HG03097 (cell line): ENCODE results near the gene MINDY1.
A peak's percentile ranks its signal among the peaks of the same experiment; 100 is the strongest.

Source experiments
- ATAC-seq: cut with Tn5 transposase; IDR thresholded peaks from one replicate; pipeline ENCODE4 v1.9.1; 2021; ENCODE audit not compliant: unreplicated experiment, low FRiP score

MINDY1 gene

GRCh38 chr1:151012684-151013471, 6.2 kb upstream of the MINDY1 start:
- ATAC-seq, result no peak

- ATAC-seq, result no peak
Measured at GRCh38 chr1:151011154-151011850, 4.6 kb upstream of the MINDY1 start.

- no peak for ATAC-seq
Measured at GRCh38 chr1:151010346-151010726, 3.6 kb upstream of the MINDY1 start.

GRCh38 chr1:151009674-151010345, 3.1 kb upstream of the MINDY1 start:
- ATAC-seq, result no peak

- ATAC-seq, result no peak
Measured at GRCh38 chr1:151009206-151009587, 2.5 kb upstream of the MINDY1 start.

GRCh38 chr1:151008244-151009205, 1.8 kb upstream of the MINDY1 start, which contains the start of gene PRUNE1:
PRUNE1 (plus strand) TSS chr1:151008449; CDS start chr1:151008633, 184 bp downstream.
- peak; percentile 75 for ATAC-seq

- no peak for ATAC-seq
Measured at GRCh38 chr1:151007853-151008243, 1.1 kb upstream of the MINDY1 start.

GRCh38 chr1:151005729-151006319, 878 bp downstream of the MINDY1 start:
- no peak for ATAC-seq

GRCh38 chr1:151003180-151003579, 3.5 kb downstream of the MINDY1 start:
- no peak for ATAC-seq

GRCh38 chr1:151002611-151003010, 4.1 kb downstream of the MINDY1 start:
- no peak for ATAC-seq

GRCh38 chr1:151002051-151002450, 4.7 kb downstream of the MINDY1 start:
- ATAC-seq, result no peak

- no peak for ATAC-seq
Measured at GRCh38 chr1:151001602-151002001, 5.1 kb downstream of the MINDY1 start.

GRCh38 chr1:151000408-151000807, 6.3 kb downstream of the MINDY1 start:
- ATAC-seq, result no peak

- ATAC-seq, result no peak
Measured at GRCh38 chr1:150999926-151000325, 6.8 kb downstream of the MINDY1 start.

GRCh38 chr1:150999051-150999674, 7.5 kb downstream of the MINDY1 start:
- ATAC-seq, result no peak

GRCh38 chr1:150997949-150998348, 8.8 kb downstream of the MINDY1 start:
- no peak for ATAC-seq

- ATAC-seq, result no peak
Measured at GRCh38 chr1:150997126-150997872, 9.4 kb downstream of the MINDY1 start.

GRCh38 chr1:150995896-150996295, 10.8 kb downstream of the MINDY1 start:
- ATAC-seq, result no peak

GRCh38 chr1:150995460-150995859, 11.2 kb downstream of the MINDY1 start:
- no peak for ATAC-seq
